IPS-15b (cell line): ENCODE results near the gene ARHGEF26.

Experiments used
- H3K27me3 ChIP-seq: one replicate; pipeline ENCODE4 v1.6.1; 2013; ENCODE audit warnings: low read length; ENCODE audit not compliant: control insufficient read depth, insufficient read depth
- H3K36me3 ChIP-seq: one replicate; pipeline ENCODE4 v1.6.1; 2013; ENCODE audit warnings: low read length; ENCODE audit not compliant: control insufficient read depth, insufficient read depth
- H3K4me1 ChIP-seq: one replicate; pipeline ENCODE4 v1.6.1; 2013; ENCODE audit warnings: mild to moderate bottlenecking, low read length; ENCODE audit not compliant: control insufficient read depth, insufficient read depth
- H3K4me3 ChIP-seq: one replicate; pipeline ENCODE4 v1.5.1; 2013; ENCODE audit warnings: low read depth, low read length
- H3K9ac ChIP-seq: one replicate; pipeline ENCODE4 v1.6.1; 2013; ENCODE audit warnings: low read depth, mild to moderate bottlenecking, low read length
- H3K9me3 ChIP-seq: one replicate; pipeline ENCODE4 v1.6.1; 2013; ENCODE audit warnings: mild to moderate bottlenecking, low read length; ENCODE audit not compliant: control insufficient read depth, insufficient read depth

ARHGEF26 gene

GRCh38 chr3:154168998-154169795 lies 48.0 kb downstream of the ARHGEF26 start:
- Histone ChIP-seq H3K4me3 (no peak overlapping the region), H3K36me3 (no peaks in the 10 kb centered on the region), H3K27me3 (no peaks in the 10 kb centered on the region), H3K9me3 (no peaks in the 10 kb centered on the region), H3K9ac (no peak overlapping the region), H3K4me1 (no peaks in the 10 kb centered on the region)

- H3K4me3 ChIP-seq, result no peak overlapping the region
- H3K4me1 ChIP-seq, result no peaks in the 10 kb centered on the region
- no peaks in the 10 kb centered on the region for H3K27me3 ChIP-seq
- H3K9ac ChIP-seq, result no peak overlapping the region
- H3K9me3 ChIP-seq, result no peaks in the 10 kb centered on the region
- H3K36me3 ChIP-seq, result no peaks in the 10 kb centered on the region
Observed at GRCh38 chr3:154169796-154170110, 48.6 kb downstream of the ARHGEF26 start.

GRCh38 chr3:154170300-154170699 lies 49.1 kb downstream of the ARHGEF26 start:
- H3K27me3 ChIP-seq, result no peaks in the 10 kb centered on the region
- no peaks in the 10 kb centered on the region for H3K9me3 ChIP-seq
- no peak overlapping the region for H3K4me3 ChIP-seq
- no peaks in the 10 kb centered on the region for H3K36me3 ChIP-seq
- no peaks in the 10 kb centered on the region for H3K4me1 ChIP-seq
- no peak overlapping the region for H3K9ac ChIP-seq

GRCh38 chr3:154175041-154175440 lies 53.9 kb downstream of the ARHGEF26 start:
- Histone ChIP-seq H3K9me3 (no peaks in the 10 kb centered on the region), H3K9ac (no peak overlapping the region), H3K4me1 (peaks cover 3% of the 10 kb centered on the region), H3K4me3 (no peak overlapping the region), H3K27me3 (no peaks in the 10 kb centered on the region), H3K36me3 (no peaks in the 10 kb centered on the region)

- H3K4me1 ChIP-seq, result peaks cover 3% of the 10 kb centered on the region
- H3K9me3 ChIP-seq, result no peaks in the 10 kb centered on the region
- H3K27me3 ChIP-seq, result no peaks in the 10 kb centered on the region
- H3K9ac ChIP-seq, result no peak overlapping the region
- no peak overlapping the region for H3K4me3 ChIP-seq
- no peaks in the 10 kb centered on the region for H3K36me3 ChIP-seq
Observed at GRCh38 chr3:154176036-154176435, 54.8 kb downstream of the ARHGEF26 start.

- Histone ChIP-seq H3K9me3 (no peaks in the 10 kb centered on the region), H3K4me1 (peaks cover 3% of the 10 kb centered on the region), H3K4me3 (no peak overlapping the region), H3K36me3 (no peaks in the 10 kb centered on the region), H3K27me3 (no peaks in the 10 kb centered on the region), H3K9ac (no peak overlapping the region)
Observed at GRCh38 chr3:154177406-154177805, 56.2 kb downstream of the ARHGEF26 start.

GRCh38 chr3:154178172-154178571 lies 57.0 kb downstream of the ARHGEF26 start:
- Histone ChIP-seq H3K27me3 (no peaks in the 10 kb centered on the region), H3K4me1 (peaks cover 3% of the 10 kb centered on the region), H3K36me3 (no peaks in the 10 kb centered on the region), H3K4me3 (no peak overlapping the region), H3K9me3 (no peaks in the 10 kb centered on the region), H3K9ac (no peak overlapping the region)

GRCh38 chr3:154180836-154181691 lies 59.9 kb downstream of the ARHGEF26 start:
- Histone ChIP-seq H3K9ac (no peak overlapping the region), H3K4me1 (no peaks in the 10 kb centered on the region), H3K9me3 (no peaks in the 10 kb centered on the region), H3K36me3 (no peaks in the 10 kb centered on the region), H3K4me3 (no peak overlapping the region), H3K27me3 (no peaks in the 10 kb centered on the region)

GRCh38 chr3:154182322-154182922 lies 61.2 kb downstream of the ARHGEF26 start:
- H3K27me3 ChIP-seq, result no peaks in the 10 kb centered on the region
- no peak overlapping the region for H3K4me3 ChIP-seq
- H3K9me3 ChIP-seq, result no peaks in the 10 kb centered on the region
- H3K36me3 ChIP-seq, result no peaks in the 10 kb centered on the region
- no peaks in the 10 kb centered on the region for H3K4me1 ChIP-seq
- no peak overlapping the region for H3K9ac ChIP-seq

GRCh38 chr3:154182975-154183374 lies 61.8 kb downstream of the ARHGEF26 start:
- Histone ChIP-seq H3K4me3 (no peak overlapping the region), H3K9me3 (no peaks in the 10 kb centered on the region), H3K36me3 (no peaks in the 10 kb centered on the region), H3K9ac (no peak overlapping the region), H3K4me1 (no peaks in the 10 kb centered on the region), H3K27me3 (no peaks in the 10 kb centered on the region)

- Histone ChIP-seq H3K36me3 (no peaks in the 10 kb centered on the region), H3K4me3 (no peak overlapping the region), H3K4me1 (no peaks in the 10 kb centered on the region), H3K9me3 (no peaks in the 10 kb centered on the region), H3K9ac (no peak overlapping the region), H3K27me3 (no peaks in the 10 kb centered on the region)
Observed at GRCh38 chr3:154184582-154184981, 63.4 kb downstream of the ARHGEF26 start.
